ENCODE results near the gene UMOD. TPM values are rescaled to one million over a fixed set of nuclear protein-coding genes. Genes with fewer than 3 reads are reported as not detected.

Gene UMOD
- total and polyA plus RNA-seq, 7 donors = not detected

DNA sequence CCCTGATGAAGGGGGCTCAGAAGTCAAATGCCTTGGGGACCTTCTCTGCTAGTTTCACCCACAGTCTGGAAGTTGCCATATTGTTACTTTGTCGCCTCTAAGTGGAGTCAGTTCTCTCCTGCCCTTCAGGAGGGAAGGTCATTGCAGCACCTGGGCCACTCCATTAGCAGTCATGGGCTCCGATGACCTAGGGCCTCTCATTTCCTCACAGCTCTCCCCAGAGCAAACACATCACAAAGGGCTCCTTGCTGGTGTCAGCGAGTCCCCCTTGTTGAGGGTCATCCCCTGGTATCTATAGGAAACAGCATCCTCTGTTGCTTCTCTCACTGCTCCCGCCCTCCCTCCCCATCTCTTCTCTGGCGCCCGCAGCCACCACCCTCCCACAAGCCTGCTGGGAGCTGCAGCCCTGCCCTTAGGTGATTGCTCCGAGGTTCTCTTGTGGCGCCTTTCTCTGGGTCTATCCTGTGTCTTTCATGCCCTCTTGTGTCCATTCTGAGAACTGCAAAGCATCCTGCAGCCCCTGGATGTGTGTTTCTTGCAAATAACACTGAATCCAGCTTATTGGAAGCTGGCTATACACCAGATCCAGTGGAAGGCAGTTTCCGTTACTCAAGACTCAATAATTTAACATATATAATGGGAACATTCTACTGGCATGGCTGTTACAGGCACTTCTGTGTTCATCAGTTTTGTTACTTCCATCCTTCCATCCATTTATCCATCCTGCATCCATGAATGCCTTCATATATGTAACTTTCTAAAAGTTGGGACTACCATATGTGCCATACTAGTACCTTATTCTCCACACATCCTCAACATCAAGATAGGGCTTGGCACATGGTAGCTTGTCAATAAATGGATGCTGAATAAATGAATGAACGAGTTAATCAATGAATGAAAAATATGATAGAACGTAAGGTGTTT, 30.9 kb upstream of the UMOD start:
- peak in 3 of 4 donors; percentile 44 to 60 (median 59) for ATAC-seq
- Histone ChIP-seq H3K27me3 (ENCODE audit: insufficient read depth in 3 of 3, low read length in 2 of 3) (peaks cover 0 to 4% (median 0%) of the 10 kb centered on the region in 3 donors), H3K27ac (no peak overlapping the region), H3K4me3 (no peak overlapping the region), H3K36me3 (ENCODE audit: insufficient read depth in 1 of 2, low read depth in 1 of 2) (no peaks in the 10 kb centered on the region), H3K9me3 (no peaks in the 10 kb centered on the region), H3K4me1 (no peaks in the 10 kb centered on the region)
- WGBS, 3 donors = 29 to 30% (median 30%) methylated on average over 11 of the region's 11 CpGs
- TF ChIP-seq, protein P1, sequence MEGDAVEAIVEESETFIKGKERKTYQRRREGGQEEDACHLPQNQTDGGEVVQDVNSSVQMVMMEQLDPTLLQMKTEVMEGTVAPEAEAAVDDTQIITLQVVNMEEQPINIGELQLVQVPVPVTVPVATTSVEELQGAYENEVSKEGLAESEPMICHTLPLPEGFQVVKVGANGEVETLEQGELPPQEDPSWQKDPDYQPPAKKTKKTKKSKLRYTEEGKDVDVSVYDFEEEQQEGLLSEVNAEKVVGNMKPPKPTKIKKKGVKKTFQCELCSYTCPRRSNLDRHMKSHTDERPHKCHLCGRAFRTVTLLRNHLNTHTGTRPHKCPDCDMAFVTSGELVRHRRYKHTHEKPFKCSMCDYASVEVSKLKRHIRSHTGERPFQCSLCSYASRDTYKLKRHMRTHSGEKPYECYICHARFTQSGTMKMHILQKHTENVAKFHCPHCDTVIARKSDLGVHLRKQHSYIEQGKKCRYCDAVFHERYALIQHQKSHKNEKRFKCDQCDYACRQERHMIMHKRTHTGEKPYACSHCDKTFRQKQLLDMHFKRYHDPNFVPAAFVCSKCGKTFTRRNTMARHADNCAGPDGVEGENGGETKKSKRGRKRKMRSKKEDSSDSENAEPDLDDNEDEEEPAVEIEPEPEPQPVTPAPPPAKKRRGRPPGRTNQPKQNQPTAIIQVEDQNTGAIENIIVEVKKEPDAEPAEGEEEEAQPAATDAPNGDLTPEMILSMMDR (IDR thresholded peaks at IDR 0.05) = peak; percentile 61
- DNase-seq = peak in 1 of 2 donors; percentile 16
- intact Hi-C loops (cut with DNase I) = loop anchor here in 1 of 2 donors (2.0 kb wide), 1 partner anchor 477 kb away; no protein-coding TSS in a partner anchor

DNA sequence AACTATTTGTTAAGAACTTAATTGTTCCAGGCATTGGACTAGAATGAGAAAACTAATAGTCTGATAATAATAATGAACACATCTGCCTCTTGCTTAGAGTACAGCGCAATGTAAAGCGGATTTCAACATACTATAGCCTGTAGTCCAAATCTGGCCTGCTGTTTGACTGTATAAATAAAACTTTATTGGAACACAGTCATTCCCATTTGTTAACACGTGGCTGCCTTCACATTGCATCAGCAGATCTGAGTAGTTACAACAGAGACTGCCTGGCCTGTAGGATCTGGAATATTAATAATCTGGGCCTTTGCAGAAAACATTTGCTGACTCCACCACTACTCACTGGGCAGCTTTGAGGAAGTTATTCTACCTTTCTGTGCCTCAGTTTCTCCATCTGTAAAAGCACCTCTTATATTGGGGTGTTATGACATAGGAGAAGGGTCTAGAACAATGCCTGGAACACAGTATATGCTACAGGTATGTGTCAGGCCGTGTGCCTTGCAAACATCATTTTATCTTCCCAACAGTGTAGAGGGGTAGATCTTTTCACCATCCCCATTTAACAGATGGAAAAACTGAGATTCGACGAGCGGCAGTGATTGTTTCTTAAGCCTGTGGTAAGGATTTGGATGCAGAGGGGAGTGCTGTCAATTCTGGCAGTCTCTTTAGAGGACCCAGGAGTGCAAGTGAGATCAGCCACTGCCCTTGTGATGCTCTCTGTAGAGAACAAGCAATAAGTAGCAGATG, 29.9 kb upstream of the UMOD start:
- Histone ChIP-seq H3K4me3 (no peak overlapping the region), H3K4me1 (no peaks in the 10 kb centered on the region), H3K36me3 (ENCODE audit: insufficient read depth in 1 of 2, low read depth in 1 of 2) (no peaks in the 10 kb centered on the region), H3K9me3 (no peaks in the 10 kb centered on the region), H3K27me3 (ENCODE audit: insufficient read depth in 3 of 3, low read length in 2 of 3) (peaks cover 0 to 4% (median 0%) of the 10 kb centered on the region in 3 donors), H3K27ac (no peak overlapping the region)
- DNase-seq = no peak
- 85 to 91% (median 91%) methylated on average over 7 of the region's 7 CpGs for WGBS, 3 donors
- intact Hi-C loops (cut with DNase I) = no loop called here
- ATAC-seq = no peak
- TF ChIP-seq, protein P1 (IDR thresholded peaks at IDR 0.05) = no peak

DNA sequence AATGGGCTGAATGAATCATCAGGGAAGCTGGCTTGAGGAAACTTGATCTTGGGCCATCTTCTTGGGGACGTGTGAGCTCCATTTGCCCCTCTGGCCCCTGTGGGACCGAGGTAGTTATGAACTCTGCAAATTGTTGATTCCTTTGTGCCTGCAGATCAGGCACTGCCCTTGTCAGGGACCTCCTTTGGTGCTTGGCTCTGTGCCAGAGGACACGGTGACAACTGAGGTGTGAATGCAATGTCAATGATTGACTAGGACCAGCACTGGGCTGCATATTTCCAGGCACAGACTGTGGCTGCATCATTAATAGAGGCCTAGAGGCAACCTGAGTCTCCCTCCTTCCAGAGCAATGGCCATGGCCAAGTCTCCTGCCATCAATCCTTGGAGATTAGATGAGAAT, 28.3 kb upstream of the UMOD start:
- Histone ChIP-seq H3K4me1 (no peaks in the 10 kb centered on the region), H3K4me3 (no peak overlapping the region), H3K27ac (no peak overlapping the region), H3K27me3 (ENCODE audit: insufficient read depth in 3 of 3, low read length in 2 of 3) (no peaks in the 10 kb centered on the region), H3K9me3 (no peaks in the 10 kb centered on the region), H3K36me3 (ENCODE audit: insufficient read depth in 1 of 2, low read depth in 1 of 2) (no peaks in the 10 kb centered on the region)
- TF ChIP-seq, protein P1 (IDR thresholded peaks at IDR 0.05) = no peak
- ATAC-seq = no peak
- DNase-seq = no peak
- intact Hi-C loops (cut with DNase I) = no loop called here
- WGBS, 3 donors = 48 to 52% (median 50%) methylated on average over 3 of the region's 3 CpGs

DNA sequence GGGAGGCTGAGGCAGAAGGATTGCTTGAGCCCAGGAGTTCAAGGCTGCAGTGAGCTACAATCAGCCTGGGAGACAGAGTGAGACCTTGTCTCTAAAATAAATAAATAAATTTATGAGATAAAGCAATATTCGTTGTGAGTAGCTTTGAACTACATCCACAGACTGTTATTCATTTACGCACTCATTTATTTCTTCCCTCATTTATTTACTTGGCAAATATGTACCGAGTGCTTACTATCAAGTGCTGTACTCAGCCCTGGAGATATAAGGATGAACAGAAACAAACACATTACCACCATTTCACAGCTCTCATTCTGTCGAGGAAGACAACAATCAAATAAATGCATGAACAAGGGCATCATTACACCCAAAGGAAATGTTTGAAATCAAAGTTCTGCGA, 24.7 kb upstream of the UMOD start:
- H3K27me3 ChIP-seq (ENCODE audit: insufficient read depth in 3 of 3, low read length in 2 of 3) = no peaks in the 10 kb centered on the region

More for the DNA sequence above, 24.7 kb upstream of the UMOD start:
- H3K9me3 ChIP-seq = no peaks in the 10 kb centered on the region
- H3K4me1 ChIP-seq = no peaks in the 10 kb centered on the region
- 75 to 82% (median 77%) methylated on average over 5 of the region's 5 CpGs for WGBS, 3 donors
- no peak overlapping the region for H3K4me3 ChIP-seq
- TF ChIP-seq, protein P1 (IDR thresholded peaks at IDR 0.05) = no peak
- no peaks in the 10 kb centered on the region for H3K36me3 ChIP-seq (ENCODE audit: insufficient read depth in 1 of 2, low read depth in 1 of 2)
- intact Hi-C loops (cut with DNase I) = no loop called here
- H3K27ac ChIP-seq = no peak overlapping the region
- ATAC-seq (no peak), DNase-seq (no peak)

All from psoas muscle (tissue), 8 donors.